Suprapubic skin (tissue), 4 donors: ENCODE data around the gene INAFM2. TPM values are rescaled to one million over a fixed set of nuclear protein-coding genes. Genes with fewer than 3 reads are reported as not detected.
A peak's percentile ranks its signal among the peaks of the same experiment; 100 is the strongest.

Source experiments
- DNase-seq, 2 donors: peaks; one replicate each; pipeline ENCODE4 v3.0.0-alpha.2; 2019; ENCODE audit warnings: low spot score in 2 of 2
- H3K27ac ChIP-seq: fragments of 200-600 bp; sonication (generic); one replicate; pipeline ENCODE4 v1.5.1; 2019
- H3K27me3 ChIP-seq: fragments of 200-600 bp; sonication (generic); one replicate; pipeline ENCODE4 v1.5.1; 2019
- H3K36me3 ChIP-seq: fragments of 200-600 bp; sonication (generic); one replicate; pipeline ENCODE4 v1.5.1; 2019
- H3K4me1 ChIP-seq: fragments of 200-600 bp; sonication (generic); one replicate; pipeline ENCODE4 v1.5.1; 2019
- H3K4me3 ChIP-seq: fragments of 200-600 bp; sonication (generic); one replicate; pipeline ENCODE4 v1.5.1; 2019; ENCODE audit warnings: mild to moderate bottlenecking
- H3K9me3 ChIP-seq: fragments of 200-600 bp; sonication (generic); one replicate; pipeline ENCODE4 v1.5.1; 2019
- CTCF ChIP-seq, 2 donors: fragments of 200-600 bp in 1 of 2; fragments of 450-650 bp in 1 of 2; sonication (generic) in 1 of 2; IDR thresholded peaks; one replicate each; pipeline ENCODE4 v1.5.1; 2016 to 2019; ENCODE audit warnings: antibody characterized with exemption in 2 of 2, mild to moderate bottlenecking in 1 of 2, moderate library complexity in 1 of 2
- EP300 ChIP-seq: sonication (generic); formaldehyde crosslinking; IDR thresholded peaks from one replicate; pipeline ENCODE4 v1.6.1; 2017; ENCODE audit warnings: antibody characterized with exemption
- POLR2A ChIP-seq, 2 donors: fragments of 450-650 bp; IDR thresholded peaks; one replicate each; pipeline ENCODE4 v1.6.1; 2017; ENCODE audit warnings: antibody characterized with exemption in 2 of 2, mild to moderate bottlenecking in 2 of 2, moderate library complexity in 2 of 2
- POLR2AphosphoS5 ChIP-seq, 3 donors: sonication (generic); formaldehyde crosslinking; IDR thresholded peaks; one replicate each; pipeline ENCODE4 v1.6.1; 2017; ENCODE audit warnings: antibody characterized with exemption in 3 of 3
- WGBS: methylation state at CpG from one replicate; pipeline ENCODE4 v1.1.5; 2018; 5-methylcytosine and 5-hydroxymethylcytosine counted together
- total RNA-seq, 4 donors: library from RNA; depleted of rRNA; stranded (reverse); fragments of >200 nt; gene quantifications; one replicate each; pipeline ENCODE4 v1.1.0, GENCODE V29; 2016

Gene INAFM2
- total RNA-seq, 4 donors from 2014 or later = 3.3 to 9.1 (median 6.1) TPM

GRCh38 chr15:40283615-40284300, 39.7 kb upstream of the INAFM2 start:
- Histone ChIP-seq H3K9me3 (no peaks in the 10 kb centered on the region), H3K4me3 (peak overlapping the region; percentile 54), H3K27ac (no peak overlapping the region), H3K4me1 (peaks cover 50% of the 10 kb centered on the region), H3K36me3 (no peaks in the 10 kb centered on the region), H3K27me3 (peaks cover 48% of the 10 kb centered on the region)
- 54% methylated on average over 8 of the region's 33 CpGs for WGBS
- DNase-seq = no peak
- TF ChIP-seq EP300 = no peak
- TF ChIP-seq POLR2A (IDR thresholded peaks at IDR 0.05) = no peak
- TF ChIP-seq CTCF (IDR thresholded peaks at IDR 0.05) = no peak
- no peak for TF ChIP-seq POLR2AphosphoS5 (IDR thresholded peaks at IDR 0.05)

GRCh38 chr15:40285151-40285550, 38.3 kb upstream of the INAFM2 start:
- Histone ChIP-seq H3K4me1 (peaks cover 45% of the 10 kb centered on the region), H3K27ac (no peak overlapping the region), H3K4me3 (no peak overlapping the region), H3K9me3 (no peaks in the 10 kb centered on the region), H3K36me3 (no peaks in the 10 kb centered on the region), H3K27me3 (peaks cover 39% of the 10 kb centered on the region)
- 35% methylated on average over 4 of the region's 4 CpGs for WGBS
- DNase-seq = no peak
- TF ChIP-seq CTCF (IDR thresholded peaks at IDR 0.05) = no peak
- TF ChIP-seq POLR2A (IDR thresholded peaks at IDR 0.05) = no peak
- no peak for TF ChIP-seq EP300
- TF ChIP-seq POLR2AphosphoS5 (IDR thresholded peaks at IDR 0.05) = no peak

GRCh38 chr15:40285554-40286011, 37.9 kb upstream of the INAFM2 start:
- no peaks in the 10 kb centered on the region for H3K36me3 ChIP-seq
- DNase-seq = no peak
- TF ChIP-seq CTCF (IDR thresholded peaks at IDR 0.05) = no peak
- TF ChIP-seq EP300 = no peak
- TF ChIP-seq POLR2AphosphoS5 (IDR thresholded peaks at IDR 0.05) = no peak
- H3K4me1 ChIP-seq = peaks cover 44% of the 10 kb centered on the region
- no peak overlapping the region for H3K4me3 ChIP-seq
- H3K27me3 ChIP-seq = peaks cover 35% of the 10 kb centered on the region
- WGBS = 20% methylated on average over 1 of the region's 1 CpG
- H3K9me3 ChIP-seq = no peaks in the 10 kb centered on the region
- H3K27ac ChIP-seq = no peak overlapping the region

- no peak for DNase-seq
- TF ChIP-seq EP300 = no peak
- no peak for TF ChIP-seq CTCF (IDR thresholded peaks at IDR 0.05)
- TF ChIP-seq POLR2AphosphoS5 (IDR thresholded peaks at IDR 0.05) = no peak
- no peak for TF ChIP-seq POLR2A (IDR thresholded peaks at IDR 0.05)
- Histone ChIP-seq H3K4me1 (peaks cover 49% of the 10 kb centered on the region), H3K27ac (no peak overlapping the region), H3K27me3 (peaks cover 30% of the 10 kb centered on the region), H3K9me3 (no peaks in the 10 kb centered on the region), H3K4me3 (no peak overlapping the region), H3K36me3 (no peaks in the 10 kb centered on the region)
- WGBS = 88% methylated on average over 7 of the region's 7 CpGs
These were observed 37.4 kb upstream of the INAFM2 start for GRCh38 chr15:40286061-40286532.

GRCh38 chr15:40286794-40287193, 36.7 kb upstream of the INAFM2 start:
- DNase-seq = no peak
- TF ChIP-seq CTCF (IDR thresholded peaks at IDR 0.05) = no peak
- TF ChIP-seq EP300 = no peak
- TF ChIP-seq POLR2A (IDR thresholded peaks at IDR 0.05) = no peak
- no peak for TF ChIP-seq POLR2AphosphoS5 (IDR thresholded peaks at IDR 0.05)
- WGBS = no CpG with 5 or more reads among the region's 7 CpGs

More at GRCh38 chr15:40286794-40287193, 36.7 kb upstream of the INAFM2 start:
- Histone ChIP-seq H3K4me1 (peaks cover 50% of the 10 kb centered on the region), H3K27me3 (peaks cover 28% of the 10 kb centered on the region), H3K9me3 (no peaks in the 10 kb centered on the region), H3K27ac (no peak overlapping the region), H3K36me3 (no peaks in the 10 kb centered on the region), H3K4me3 (no peak overlapping the region)
